HepG2 (cell line): Measurements from ENCODE around the gene SIRT7.

ENCODE experiments used
- ARNT ChIP-seq: fragments of 450-650 bp; IDR thresholded peaks from 2 replicates; pipeline ENCODE4 v1.6.1; 2017
- CTCF ChIP-seq: sonication (generic); formaldehyde crosslinking; IDR thresholded peaks from 2 replicates; pipeline ENCODE4 v1.5.0; 2020; ENCODE audit warnings: mild to moderate bottlenecking, missing genetic modification reagents, moderate library complexity
- ESRRA ChIP-seq: sonication (generic); formaldehyde crosslinking; IDR thresholded peaks from 2 replicates; pipeline ENCODE4 v1.5.1; 2020; ENCODE audit warnings: mild to moderate bottlenecking, low read depth, missing genetic modification reagents
- ETV6 ChIP-seq: sonication (generic); formaldehyde crosslinking; conservative IDR thresholded peaks from 2 replicates; pipeline ENCODE4 v1.4.0; 2020; ENCODE audit warnings: missing genetic modification reagents
- GABPB1 ChIP-seq: IDR thresholded peaks from 2 replicates; pipeline ENCODE4 v1.6.1; 2016; ENCODE audit warnings: mild to moderate bottlenecking, missing genetic modification reagents, moderate library complexity, missing compliant biosample characterization
- HDAC6 ChIP-seq: fragments of 200-600 bp; sonication (generic); IDR thresholded peaks from 2 replicates; pipeline ENCODE4 v1.7.0; 2017; ENCODE audit warnings: mild to moderate bottlenecking, antibody characterized with exemption, low read length, low read depth
- KLF9 ChIP-seq: IDR thresholded peaks from 2 replicates; pipeline ENCODE4 v1.6.1; 2016; ENCODE audit warnings: low read depth
- NR2F1 ChIP-seq, 2 experiments: fragments of 450-650 bp in 1 of 2; formaldehyde crosslinking in 1 of 2; IDR thresholded peaks; 2 replicates each; pipeline versions ENCODE4 v1.5.0 to v1.6.1; 2016 to 2020; ENCODE audit warnings: mild to moderate bottlenecking in 1 of 2, missing compliant biosample characterization in 1 of 2, missing genetic modification reagents in 1 of 2, moderate library complexity in 1 of 2
- PAX8 ChIP-seq: sonication (generic); formaldehyde crosslinking; IDR thresholded peaks from 2 replicates; pipeline ENCODE4 v1.8.0; 2022; ENCODE audit warnings: mild to moderate bottlenecking, missing genetic modification reagents, borderline replicate concordance
- SP1 ChIP-seq, 2 experiments: fragments of 450-650 bp in 1 of 2; sonication (generic) in 1 of 2; formaldehyde crosslinking in 1 of 2; IDR thresholded peaks; 2 replicates each; pipeline versions ENCODE4 v1.4.0 to v1.6.1; 2016 to 2020; ENCODE audit warnings: missing genetic modification reagents in 1 of 2
- ZBTB3 ChIP-seq: sonication (generic); formaldehyde crosslinking; IDR thresholded peaks from 2 replicates; pipeline ENCODE4 v1.4.0; 2020; ENCODE audit warnings: low read depth, mild to moderate bottlenecking, moderate library complexity, missing genetic modification reagents, borderline replicate concordance
- ZHX1 ChIP-seq: sonication (generic); formaldehyde crosslinking; IDR thresholded peaks from 2 replicates; pipeline ENCODE4 v1.8.1; 2022; ENCODE audit warnings: low read depth, mild to moderate bottlenecking, missing genetic modification reagents

DNA sequence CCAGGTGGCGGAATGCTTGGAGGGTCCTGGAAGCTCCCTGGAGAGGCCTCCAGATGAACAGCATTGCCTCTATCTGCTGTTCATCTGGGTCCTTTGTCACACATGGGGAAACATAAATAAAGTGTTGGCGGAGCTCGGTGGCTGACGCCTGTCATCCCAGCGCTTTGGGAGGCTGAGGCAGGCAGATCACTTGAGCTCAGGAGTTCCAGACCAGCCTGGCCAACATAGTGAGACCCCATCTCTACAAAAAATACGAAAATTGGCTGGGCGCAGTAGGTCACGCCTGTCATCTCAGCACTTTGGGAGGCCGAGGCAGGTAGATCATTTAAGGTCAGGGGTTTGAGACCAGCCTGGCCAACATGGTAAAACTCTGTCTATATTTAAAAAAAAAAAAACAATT lies 26.9 kb upstream of the SIRT7 start:
- no peak for TF ChIP-seq SP1 (IDR thresholded peaks at IDR 0.05)
- no peak for TF ChIP-seq SP1 (CRISPR knock-in tag; IDR thresholded peaks at IDR 0.05)
- TF ChIP-seq KLF9 = no peak
- TF ChIP-seq ARNT = no peak
- no peak for TF ChIP-seq GABPB1 (CRISPR knock-in tag)
- TF ChIP-seq ESRRA (CRISPR knock-in tag) = no peak
- no peak for TF ChIP-seq CTCF
- no peak for TF ChIP-seq PAX8 (CRISPR knock-in tag)
- TF ChIP-seq ETV6 = no peak
- no peak for TF ChIP-seq HDAC6
- no peak for TF ChIP-seq ZBTB3 (CRISPR knock-in tag)
- no peak for TF ChIP-seq ZHX1 (CRISPR knock-in tag)
- no peak for TF ChIP-seq NR2F1 (CRISPR knock-in tag; IDR thresholded peaks at IDR 0.05)
